ENCODE measurements around the gene HSD17B11. TPM values are rescaled to one million over a fixed set of nuclear protein-coding genes. Genes with fewer than 3 reads are reported as not detected.

HSD17B11 gene
- total and polyA plus RNA-seq, 2 donors (not counting 1 experiment from before 2014, with no cell fraction given) = 26.5 to 62.2 TPM

DNA sequence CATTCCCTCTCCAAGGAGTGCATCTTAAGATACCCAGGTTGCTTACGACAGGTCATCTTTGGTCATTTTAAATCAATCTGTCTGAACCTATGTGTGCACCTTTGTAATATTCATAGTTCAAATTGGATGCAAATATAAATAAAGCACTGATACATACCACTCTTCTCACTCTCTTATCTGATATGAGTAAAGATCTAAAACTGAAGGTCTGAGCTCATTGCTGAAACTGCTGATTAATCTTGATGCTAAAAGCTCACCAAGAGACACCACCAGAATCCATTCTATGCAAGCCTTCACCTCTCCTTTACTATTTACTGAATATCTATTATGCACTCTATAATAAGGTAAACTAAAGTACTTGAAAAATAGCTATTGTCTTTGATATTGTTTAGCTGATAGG, 84.9 kb downstream of the HSD17B11 start:
- DNase-seq (no peak), ATAC-seq (ENCODE audit: low read depth) (no peak)
- Mint-ChIP-seq H3K27me3 (no peaks in the 10 kb centered on the region), H3K9me3 (ENCODE audit: insufficient read depth) (no peaks in the 10 kb centered on the region), H3K4me1 (no peaks in the 10 kb centered on the region), H3K27ac (no peak overlapping the region), H3K4me3 (no peak overlapping the region)
- Histone ChIP-seq H2AFZ (ENCODE audit: insufficient read depth, low read depth, low read length, poor library complexity, severe bottlenecking) (no peak overlapping the region), H3K27me3 (replicated peaks in 1 of 4; ENCODE audit: control extremely low read depth in 1 of 4, control insufficient read depth in 3 of 4, insufficient read depth in 4 of 4, low read length in 3 of 4) (no peaks in the 10 kb centered on the region), H3K36me3 (replicated peaks in 1 of 2; ENCODE audit: control extremely low read depth in 1 of 2, control insufficient read depth in 1 of 2, extremely low read depth in 1 of 2, insufficient read depth in 2 of 2, low read length in 1 of 2) (peaks cover 0 to 1% of the 10 kb centered on the region in 2 experiments), H3K9ac (ENCODE audit: low read length) (no peak overlapping the region), H3K9me3 (ENCODE audit: control extremely low read depth in 1 of 3, control insufficient read depth in 2 of 3, insufficient read depth in 1 of 3, low read length in 2 of 3) (no peaks in the 10 kb centered on the region), H3K4me1 (ENCODE audit: control insufficient read depth in 2 of 2, insufficient read depth in 2 of 2, low read length in 2 of 2) (no peaks in the 10 kb centered on the region), H3K27ac (ENCODE audit: low read length in 2 of 2) (no peak overlapping the region), H3K4me2 (replicated peaks; ENCODE audit: low read depth, low read length, poor library complexity, severe bottlenecking) (no peak overlapping the region), H3K4me3 (ENCODE audit: control extremely low read depth in 1 of 5, extremely low read depth in 1 of 5, insufficient read depth in 1 of 5, low read depth in 2 of 5, low read length in 4 of 5) (no peak overlapping the region), H3K79me2 (ENCODE audit: control insufficient read depth, insufficient read depth, low read length) (no peaks in the 10 kb centered on the region), H4K20me1 (ENCODE audit: control insufficient read depth, insufficient read depth, low read length, poor library complexity, severe bottlenecking) (no peaks in the 10 kb centered on the region)
- WGBS (ENCODE audit: insufficient coverage) = no CpG with 5 or more reads among the region's 1 CpG
- TF ChIP-seq, protein P1, sequence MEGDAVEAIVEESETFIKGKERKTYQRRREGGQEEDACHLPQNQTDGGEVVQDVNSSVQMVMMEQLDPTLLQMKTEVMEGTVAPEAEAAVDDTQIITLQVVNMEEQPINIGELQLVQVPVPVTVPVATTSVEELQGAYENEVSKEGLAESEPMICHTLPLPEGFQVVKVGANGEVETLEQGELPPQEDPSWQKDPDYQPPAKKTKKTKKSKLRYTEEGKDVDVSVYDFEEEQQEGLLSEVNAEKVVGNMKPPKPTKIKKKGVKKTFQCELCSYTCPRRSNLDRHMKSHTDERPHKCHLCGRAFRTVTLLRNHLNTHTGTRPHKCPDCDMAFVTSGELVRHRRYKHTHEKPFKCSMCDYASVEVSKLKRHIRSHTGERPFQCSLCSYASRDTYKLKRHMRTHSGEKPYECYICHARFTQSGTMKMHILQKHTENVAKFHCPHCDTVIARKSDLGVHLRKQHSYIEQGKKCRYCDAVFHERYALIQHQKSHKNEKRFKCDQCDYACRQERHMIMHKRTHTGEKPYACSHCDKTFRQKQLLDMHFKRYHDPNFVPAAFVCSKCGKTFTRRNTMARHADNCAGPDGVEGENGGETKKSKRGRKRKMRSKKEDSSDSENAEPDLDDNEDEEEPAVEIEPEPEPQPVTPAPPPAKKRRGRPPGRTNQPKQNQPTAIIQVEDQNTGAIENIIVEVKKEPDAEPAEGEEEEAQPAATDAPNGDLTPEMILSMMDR (IDR thresholded peaks at IDR 0.05) = no peak
- no peak for TF ChIP-seq EZH2 (IDR thresholded peaks at IDR 0.05; ENCODE audit: borderline replicate concordance, insufficient read depth, low read depth, low read length, poor library complexity, severe bottlenecking)
- intact Hi-C loops (cut with micrococcal nuclease) = no loop called here
- CTCF ChIA-PET = no interaction called here
- POLR2A ChIA-PET = no interaction called here

DNA sequence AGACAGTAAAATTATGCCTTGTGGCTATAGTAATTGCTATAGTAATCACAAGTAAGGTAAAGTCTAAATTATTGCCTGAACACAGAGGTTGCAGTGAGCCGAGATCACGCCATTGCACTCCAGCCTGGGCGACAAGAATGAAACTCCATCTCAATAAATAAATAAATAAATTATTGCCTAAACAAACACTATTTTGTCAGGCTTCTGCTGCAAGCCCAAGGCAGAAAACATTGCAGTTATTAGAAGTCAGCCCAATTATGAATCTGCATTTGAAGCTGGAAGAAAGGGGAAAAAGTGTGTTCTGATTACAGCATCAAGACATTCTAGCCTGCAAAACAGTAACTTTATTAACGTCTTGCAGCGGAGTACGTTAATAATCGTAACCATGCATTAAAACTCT, 85.4 kb downstream of the HSD17B11 start:
- Histone ChIP-seq H3K79me2 (ENCODE audit: control insufficient read depth, insufficient read depth, low read length) (no peaks in the 10 kb centered on the region), H3K27me3 (replicated peaks in 1 of 4; ENCODE audit: control extremely low read depth in 1 of 4, control insufficient read depth in 3 of 4, insufficient read depth in 4 of 4, low read length in 3 of 4) (no peaks in the 10 kb centered on the region), H3K36me3 (replicated peaks in 1 of 2; ENCODE audit: control extremely low read depth in 1 of 2, control insufficient read depth in 1 of 2, extremely low read depth in 1 of 2, insufficient read depth in 2 of 2, low read length in 1 of 2) (peaks cover 0 to 1% of the 10 kb centered on the region in 2 experiments), H4K20me1 (ENCODE audit: control insufficient read depth, insufficient read depth, low read length, poor library complexity, severe bottlenecking) (no peaks in the 10 kb centered on the region), H3K4me3 (ENCODE audit: control extremely low read depth in 1 of 5, extremely low read depth in 1 of 5, insufficient read depth in 1 of 5, low read depth in 2 of 5, low read length in 4 of 5) (no peak overlapping the region), H3K4me2 (replicated peaks; ENCODE audit: low read depth, low read length, poor library complexity, severe bottlenecking) (no peak overlapping the region), H2AFZ (ENCODE audit: insufficient read depth, low read depth, low read length, poor library complexity, severe bottlenecking) (no peak overlapping the region), H3K27ac (ENCODE audit: low read length in 2 of 2) (no peak overlapping the region), H3K9ac (ENCODE audit: low read length) (no peak overlapping the region), H3K4me1 (ENCODE audit: control insufficient read depth in 2 of 2, insufficient read depth in 2 of 2, low read length in 2 of 2) (no peaks in the 10 kb centered on the region), H3K9me3 (ENCODE audit: control extremely low read depth in 1 of 3, control insufficient read depth in 2 of 3, insufficient read depth in 1 of 3, low read length in 2 of 3) (no peaks in the 10 kb centered on the region)
- H3K4me1 Mint-ChIP-seq = no peaks in the 10 kb centered on the region
- ATAC-seq (ENCODE audit: low read depth) (no peak), DNase-seq (no peak)
- ChIA-PET POLR2A (no interaction called here), CTCF (no interaction called here)
- WGBS (ENCODE audit: insufficient coverage) = 100% methylated on average over 2 of the region's 7 CpGs
- no peaks in the 10 kb centered on the region for H3K27me3 Mint-ChIP-seq
- H3K27ac Mint-ChIP-seq = no peak overlapping the region
- H3K9me3 Mint-ChIP-seq (ENCODE audit: insufficient read depth) = no peaks in the 10 kb centered on the region
- intact Hi-C loops (cut with micrococcal nuclease) = no loop called here
- no peak overlapping the region for H3K4me3 Mint-ChIP-seq
- TF ChIP-seq, protein P1 (IDR thresholded peaks at IDR 0.05) = no peak
- no peak for TF ChIP-seq EZH2 (IDR thresholded peaks at IDR 0.05; ENCODE audit: borderline replicate concordance, insufficient read depth, low read depth, low read length, poor library complexity, severe bottlenecking)
